Measurements from ENCODE around the gene ACSS1.

The ACSS1 gene

DNA sequence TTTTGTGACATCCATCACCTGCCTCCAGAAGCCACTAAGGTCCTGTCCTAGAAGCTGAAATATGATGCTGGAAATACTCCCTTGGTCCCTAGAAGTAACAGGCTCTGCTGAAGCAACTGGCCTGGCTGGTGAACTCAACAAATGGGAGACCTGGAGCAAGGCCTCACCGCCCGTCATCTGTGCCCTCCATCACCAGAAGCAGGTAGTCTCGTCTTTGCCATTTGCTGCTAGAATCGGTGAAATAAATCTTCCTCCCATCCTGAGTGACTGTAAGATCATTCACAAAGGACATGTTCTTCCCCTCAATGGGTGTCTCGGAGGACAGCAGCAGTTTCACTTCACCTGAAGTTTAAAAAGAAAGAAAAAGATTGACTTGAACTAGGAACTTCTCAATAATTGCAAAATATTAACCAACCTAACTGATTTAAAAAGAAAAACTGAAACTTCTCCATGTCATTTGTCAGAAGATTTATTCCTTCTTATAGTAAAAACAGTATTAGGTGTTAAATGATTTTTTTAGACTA, 87.8 kb downstream of the ACSS1 start:
- DNase-seq, result no peak

DNA sequence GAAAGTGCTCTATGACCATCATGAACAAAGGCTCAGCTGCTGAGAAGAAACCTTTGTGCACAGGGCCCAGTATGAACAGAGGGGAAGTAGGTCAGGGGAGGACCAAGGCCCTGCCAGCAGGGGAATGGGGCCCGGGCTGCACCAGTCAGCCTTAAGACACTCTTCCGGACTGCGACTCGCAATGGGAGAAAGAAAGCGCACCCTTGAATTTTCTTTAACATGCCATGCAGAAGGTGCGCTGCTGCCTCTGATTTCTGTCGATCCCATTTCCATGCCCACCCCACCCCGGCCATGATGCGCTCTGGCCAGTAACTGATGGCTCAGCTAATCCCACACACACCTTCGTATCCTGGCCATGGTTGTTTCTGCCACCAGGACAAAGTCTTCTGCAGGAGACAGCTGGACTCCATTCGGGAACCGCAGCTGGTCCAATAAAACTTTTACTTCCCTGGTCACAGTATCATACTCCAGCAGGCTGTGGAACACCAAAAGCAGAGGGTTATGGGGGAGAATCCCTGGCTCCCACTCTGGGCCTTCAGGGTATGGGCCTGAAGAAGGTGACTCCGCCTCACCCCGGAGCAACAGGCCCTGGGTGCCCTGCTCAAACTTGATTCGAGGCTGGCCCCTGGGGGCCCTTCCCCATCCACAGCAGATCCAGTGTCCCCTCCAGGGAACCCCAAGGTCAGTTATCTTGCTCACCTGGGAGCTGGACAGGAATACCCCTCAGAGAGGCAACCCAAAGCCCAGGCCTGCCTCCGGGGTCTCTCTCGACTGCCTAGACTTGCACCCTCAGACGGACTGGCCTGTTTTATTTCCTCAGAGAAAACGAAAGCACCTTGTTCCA, 88.5 kb downstream of the ACSS1 start:
- no peak for DNase-seq

DNA sequence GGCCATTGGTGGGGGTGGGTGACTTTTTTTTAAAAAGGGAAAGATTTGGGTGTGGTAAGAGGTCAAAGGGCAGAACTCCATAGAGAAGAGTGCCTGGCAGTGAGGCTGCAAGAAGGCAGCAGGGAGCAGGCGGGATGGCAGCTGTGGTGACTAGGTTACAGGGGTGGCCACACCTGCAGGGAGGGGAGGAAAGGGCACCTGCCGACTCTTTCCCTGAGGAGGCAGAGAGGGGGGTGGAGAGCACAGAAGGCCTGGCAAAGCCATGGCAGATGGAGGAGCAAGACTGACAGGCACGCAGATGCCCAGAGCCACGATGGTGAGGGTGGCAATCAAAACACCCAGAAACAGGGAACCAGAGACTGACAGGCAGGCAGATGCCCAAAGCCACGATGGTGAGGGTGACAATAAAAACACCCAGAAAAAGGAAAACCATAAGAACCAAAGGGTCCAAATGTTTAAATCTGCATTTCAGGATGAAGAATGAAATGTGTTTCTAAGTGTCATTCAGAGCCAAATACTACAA, 89.6 kb downstream of the ACSS1 start:
- no peak for DNase-seq

DNA sequence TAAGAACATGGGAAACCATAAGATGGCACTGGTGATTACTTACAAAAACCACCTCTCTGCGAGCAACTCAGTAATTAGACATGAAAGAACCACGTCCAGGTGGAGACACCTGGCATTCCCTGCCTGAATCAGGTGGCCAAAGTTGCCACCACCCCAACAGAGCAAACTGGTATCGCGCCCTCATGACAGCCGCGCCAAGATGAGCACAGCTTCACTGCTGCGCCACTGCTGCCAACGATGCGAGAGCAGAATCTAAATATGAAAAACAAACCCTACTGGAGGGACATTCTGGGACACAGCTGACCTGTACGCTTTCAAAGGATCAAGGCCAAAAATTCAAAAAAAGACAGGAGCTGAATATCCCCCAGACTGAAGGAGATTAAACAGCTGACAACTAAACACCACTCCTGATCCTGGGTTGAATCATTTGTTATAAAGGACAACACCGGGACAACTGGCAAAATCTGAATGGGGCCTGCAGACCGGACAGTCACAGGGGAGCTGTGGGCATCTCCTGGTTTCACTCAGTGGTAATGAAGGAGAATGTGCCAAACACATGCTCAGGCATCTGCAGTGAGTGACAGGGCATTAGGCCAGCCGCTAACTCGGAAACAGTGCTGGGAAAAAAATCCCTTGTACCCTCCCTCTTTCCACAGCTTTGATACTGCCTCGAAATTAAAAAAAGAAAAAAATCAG, 91.5 kb downstream of the ACSS1 start:
- no peak for DNase-seq

DNA sequence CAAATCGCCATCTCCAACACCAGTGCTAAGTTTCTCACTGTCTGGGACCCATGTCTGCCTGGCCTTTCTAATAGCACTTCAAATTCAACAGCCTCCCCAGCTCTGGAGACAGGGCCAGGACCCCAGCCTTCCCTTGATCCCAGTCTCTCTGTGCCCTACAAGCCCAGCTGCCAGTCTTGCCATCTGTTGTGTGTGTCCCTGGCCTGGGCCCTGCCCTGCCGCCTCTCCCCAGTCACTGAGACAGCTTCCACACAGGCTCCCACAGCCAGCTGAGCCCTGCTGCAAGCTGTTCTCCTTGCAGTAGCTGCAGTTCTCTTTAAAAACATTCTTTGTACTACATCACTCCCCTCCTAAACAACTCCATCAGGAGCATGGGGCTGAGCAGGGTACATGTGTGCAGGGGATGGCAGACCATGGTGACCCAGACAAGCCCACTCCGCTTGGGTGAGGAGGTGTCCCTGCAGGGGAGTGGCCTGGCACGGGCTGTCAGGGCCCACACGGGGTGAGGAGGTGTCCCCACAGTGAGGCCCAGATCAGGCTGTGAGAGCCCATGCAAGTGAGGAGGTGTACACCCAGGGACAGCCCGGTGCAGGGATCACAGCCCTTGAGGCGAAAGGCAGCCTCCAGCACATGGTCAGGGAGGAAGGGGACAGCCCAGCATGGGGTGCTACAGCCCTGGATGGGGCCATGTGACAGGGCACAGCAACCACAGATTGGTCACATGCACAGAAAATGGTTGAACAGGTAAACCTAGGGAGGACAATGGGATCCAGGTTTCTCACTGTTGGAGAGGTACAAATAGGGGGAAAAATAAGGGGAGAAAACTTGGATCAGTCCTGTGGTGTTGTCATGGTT, 92.6 kb downstream of the ACSS1 start:
- DNase-seq, result no peak

DNA sequence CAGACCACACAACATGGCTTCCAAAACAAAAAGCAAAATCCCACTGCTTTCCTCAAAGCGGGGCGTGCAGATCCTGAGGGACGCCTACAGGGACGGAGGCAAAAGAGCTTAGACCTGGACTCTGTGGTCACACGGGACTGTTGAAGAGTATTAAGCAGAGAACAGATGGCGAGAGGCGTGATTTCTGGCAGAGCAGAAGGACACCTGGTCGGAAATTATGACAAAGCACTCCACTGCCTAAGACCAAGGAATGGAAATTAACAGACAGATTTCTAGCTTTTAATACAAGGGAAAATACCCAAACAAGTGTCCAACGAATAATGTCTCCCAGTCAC, 93.5 kb downstream of the ACSS1 start:
- no peak for DNase-seq

DNA sequence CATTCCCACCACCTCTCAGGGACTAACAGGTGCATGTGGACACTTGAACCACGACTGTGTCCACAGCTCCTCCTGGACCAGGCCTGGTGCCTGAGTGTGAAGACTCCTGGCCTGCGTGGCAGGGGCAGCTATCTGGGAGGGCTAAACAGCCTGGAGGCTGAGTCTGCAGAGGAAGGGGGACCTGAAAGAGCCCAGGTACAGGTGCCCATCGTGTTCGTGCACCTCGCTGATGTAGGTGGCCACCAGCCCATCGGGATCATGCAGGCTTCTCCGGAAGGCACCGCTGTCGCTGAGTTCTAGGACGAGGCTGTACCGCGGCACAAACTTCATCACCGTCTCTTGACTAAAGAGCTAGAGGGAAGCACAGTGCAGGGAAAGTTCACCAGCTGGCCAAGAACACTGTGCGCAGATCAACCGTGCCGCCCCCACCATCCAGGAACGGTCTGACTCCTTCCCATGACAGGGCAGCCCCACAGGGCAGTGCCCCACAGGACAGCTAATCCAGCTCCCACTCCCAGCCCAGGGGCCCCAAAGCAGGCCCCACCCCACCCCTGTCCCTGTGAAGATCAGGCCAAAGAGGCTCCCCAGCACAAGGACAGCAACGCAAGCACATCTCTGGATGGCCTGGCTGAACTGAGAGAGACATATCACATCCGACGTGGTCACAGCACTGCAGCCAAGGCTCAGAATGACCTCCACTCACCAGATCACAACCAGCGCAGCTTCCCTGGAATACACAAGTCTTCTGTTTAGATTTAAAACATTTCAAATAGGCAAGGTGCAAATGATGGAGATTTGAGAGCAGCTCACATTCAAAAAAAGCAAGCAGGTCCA, 94.0 kb downstream of the ACSS1 start:
- no peak for DNase-seq

DNA sequence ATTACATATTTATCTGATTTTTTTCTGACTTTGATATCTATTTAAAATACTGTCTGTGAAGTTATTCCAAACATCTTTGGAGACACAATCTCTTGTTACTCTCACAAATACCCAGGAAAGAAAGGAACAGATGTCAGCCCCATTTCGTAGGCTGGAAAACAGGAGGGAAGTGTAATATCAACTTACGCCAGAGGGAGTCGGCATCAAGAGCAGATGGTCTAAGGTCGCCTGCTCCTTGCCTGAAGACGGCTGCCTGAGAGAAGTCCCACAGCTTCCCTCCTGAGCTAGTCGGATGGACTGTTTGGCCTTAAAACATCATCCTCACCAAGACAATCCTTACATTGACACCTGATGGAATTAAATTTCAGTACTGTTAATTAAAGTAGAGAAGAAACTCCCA, 95.4 kb downstream of the ACSS1 start:
- DNase-seq, result no peak

DNA sequence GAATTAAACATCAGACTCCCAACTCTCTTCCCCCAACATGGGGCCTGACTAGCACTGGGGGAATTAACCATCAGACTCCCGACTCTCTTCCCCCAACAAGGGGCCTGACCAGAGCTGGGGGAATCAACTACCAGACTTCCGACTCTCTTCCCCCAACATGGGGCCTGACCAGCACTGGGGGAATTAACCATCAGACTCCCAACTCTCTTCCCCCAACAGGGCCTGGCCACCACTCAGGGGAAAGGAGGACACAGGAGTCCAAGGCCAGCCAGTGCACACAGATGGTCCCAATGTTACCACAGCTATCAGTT, 95.8 kb downstream of the ACSS1 start:
- DNase-seq, result no peak

DNA sequence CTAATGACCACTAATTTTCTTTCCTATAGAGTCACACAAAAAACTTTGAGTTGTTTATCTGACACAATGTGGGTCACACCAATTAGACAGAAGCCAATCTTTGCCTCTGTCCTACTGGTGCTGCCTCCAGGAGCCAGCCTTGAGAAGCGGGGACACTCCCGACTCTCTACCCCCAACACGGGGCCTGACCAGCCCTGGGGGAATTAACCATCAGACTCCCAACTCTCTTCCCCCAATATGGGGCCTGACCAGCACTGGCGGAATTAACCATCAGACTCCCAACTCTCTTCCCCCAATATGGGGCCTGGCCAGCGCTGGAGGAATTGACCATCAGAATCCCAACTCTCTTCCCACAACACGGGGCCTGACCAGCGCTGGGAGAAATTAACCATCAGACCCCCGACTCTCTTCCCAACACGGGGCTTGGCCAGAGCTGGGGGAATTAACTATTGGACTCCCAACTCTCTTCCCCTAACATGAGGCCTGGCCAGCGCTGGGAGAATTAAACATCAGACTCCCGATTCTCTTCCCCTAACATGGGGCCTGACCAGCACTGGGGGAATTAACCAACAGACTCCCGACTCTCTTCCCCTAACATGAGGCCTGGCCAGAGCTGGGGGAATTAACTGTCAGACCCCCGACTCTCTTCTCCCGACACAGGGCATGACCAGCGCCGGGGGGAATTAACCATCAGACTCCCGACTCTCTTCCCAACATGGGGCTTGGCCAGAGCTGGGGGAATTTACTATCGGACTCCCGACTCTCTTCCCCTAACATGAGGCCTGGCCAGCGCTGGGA, 96.4 kb downstream of the ACSS1 start:
- DNase-seq, result no peak

DNA sequence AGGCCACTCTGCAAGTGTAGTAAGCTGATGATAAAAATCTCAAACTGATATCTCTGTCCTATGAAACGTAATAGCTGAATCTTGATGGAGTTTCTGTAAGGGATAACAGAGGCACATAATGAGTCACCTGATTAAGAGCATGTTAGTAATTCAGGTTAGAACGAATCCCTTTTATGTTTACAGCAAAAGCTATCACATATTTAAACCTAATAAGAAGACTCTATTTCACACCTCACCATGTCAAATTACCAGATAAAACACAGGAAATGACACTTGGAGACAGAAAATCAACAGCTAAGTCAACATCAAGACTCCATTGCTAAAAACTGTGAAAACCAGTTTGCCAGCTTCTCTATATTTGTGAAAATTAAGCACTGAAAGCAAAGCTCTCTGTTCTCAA, 97.1 kb downstream of the ACSS1 start:
- no peak for DNase-seq

DNA sequence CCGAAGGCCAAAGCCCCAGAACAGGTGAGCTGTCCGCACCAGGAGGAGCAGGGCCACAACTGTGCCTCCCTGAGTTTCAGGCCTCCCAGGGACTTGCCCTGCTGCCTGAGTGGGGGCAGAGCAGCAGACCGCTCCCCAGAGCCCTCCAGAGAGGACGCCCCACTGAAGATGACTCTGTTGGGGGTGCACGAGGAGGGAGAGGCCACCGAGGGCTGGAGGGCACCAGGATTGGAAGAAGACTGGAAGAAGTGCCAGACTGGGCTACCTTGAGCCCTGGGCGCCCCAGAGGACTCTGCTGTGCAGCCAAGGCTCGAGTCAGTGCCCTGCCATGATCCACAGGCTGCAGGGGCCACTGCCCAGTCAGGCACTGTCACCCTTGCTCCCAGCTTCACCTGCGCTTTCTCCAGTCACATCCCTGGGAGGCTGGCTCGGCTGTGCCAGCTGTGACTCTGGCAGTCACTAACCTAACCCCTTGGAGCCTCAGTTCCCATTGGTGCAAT, 97.6 kb downstream of the ACSS1 start:
- DNase-seq, result no peak

DNA sequence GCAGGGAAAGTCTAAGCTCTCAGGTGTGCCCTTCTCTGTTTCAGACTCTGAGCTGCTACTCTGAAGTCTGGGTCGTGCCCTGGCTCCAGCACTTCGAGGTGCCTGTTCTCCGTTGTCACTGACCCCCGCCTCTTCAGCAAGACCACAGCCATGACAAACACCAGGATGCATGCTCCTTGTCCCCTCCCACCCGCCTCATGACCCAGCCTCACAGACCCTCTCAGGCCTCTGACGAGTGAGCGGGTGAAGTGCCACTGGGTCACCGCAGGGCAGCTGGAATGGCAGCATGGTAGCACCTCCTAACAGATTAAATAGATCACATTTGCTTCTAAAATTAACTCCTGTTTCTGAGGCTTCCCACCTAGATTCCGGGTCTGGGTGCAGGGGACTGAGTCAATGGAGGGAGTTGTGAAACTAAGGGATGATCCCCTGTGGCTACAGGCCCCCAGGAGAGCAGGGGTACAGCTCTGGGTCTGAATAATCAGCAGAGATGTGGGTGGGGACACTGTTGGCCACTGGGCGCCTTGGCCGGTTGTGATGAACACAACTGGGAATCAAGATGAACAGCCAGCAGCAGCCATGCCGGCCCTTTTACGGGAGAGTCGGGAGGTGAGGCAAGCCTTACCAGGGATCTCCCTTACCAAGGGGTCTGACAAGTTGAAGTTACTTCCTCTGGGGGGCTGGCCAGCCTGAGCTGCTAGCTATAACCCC, 98.2 kb downstream of the ACSS1 start:
- no peak for DNase-seq

DNA sequence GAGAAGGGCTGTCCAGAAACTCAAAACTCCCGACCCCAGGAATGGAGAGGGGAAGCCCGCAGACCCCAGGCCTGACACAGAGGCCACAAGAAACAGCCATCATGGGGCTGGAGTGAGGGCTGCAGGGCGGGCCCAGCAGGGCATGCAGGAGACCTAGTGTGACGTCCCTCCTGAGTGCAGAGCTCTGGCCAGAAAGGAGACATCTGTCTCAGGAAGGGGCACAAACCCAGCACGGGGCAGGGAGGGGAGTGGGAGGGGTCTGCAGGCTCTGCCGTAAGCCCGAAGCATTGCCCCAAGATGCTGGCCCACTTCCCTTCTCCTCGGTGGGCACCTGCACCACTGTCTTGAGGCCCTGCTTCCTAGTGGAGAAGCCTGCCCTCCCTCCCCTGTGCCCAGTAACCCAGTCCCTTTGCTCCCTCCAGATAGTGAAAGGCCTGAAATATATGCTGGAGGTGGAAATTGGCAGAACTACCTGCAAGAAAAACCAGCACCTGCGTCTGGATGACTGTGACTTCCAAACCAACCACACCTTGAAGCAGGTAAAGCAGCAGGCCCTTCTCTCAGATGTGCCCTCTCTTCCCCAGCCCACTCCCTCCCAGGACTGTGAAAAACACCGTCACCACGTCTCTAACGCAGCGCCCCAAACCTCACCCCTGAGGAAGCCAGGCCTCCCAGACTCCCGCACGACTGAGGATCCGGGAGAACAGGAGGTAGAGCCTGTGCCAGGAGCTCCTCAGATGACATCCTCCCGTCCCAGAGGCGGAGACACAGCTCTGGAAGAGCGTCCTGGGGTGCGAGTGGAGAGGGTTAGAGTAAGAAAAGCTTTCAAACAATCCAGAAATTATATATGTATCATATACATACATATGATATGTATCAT, 99.2 kb downstream of the ACSS1 start:
- DNase-seq, result no peak

DNA sequence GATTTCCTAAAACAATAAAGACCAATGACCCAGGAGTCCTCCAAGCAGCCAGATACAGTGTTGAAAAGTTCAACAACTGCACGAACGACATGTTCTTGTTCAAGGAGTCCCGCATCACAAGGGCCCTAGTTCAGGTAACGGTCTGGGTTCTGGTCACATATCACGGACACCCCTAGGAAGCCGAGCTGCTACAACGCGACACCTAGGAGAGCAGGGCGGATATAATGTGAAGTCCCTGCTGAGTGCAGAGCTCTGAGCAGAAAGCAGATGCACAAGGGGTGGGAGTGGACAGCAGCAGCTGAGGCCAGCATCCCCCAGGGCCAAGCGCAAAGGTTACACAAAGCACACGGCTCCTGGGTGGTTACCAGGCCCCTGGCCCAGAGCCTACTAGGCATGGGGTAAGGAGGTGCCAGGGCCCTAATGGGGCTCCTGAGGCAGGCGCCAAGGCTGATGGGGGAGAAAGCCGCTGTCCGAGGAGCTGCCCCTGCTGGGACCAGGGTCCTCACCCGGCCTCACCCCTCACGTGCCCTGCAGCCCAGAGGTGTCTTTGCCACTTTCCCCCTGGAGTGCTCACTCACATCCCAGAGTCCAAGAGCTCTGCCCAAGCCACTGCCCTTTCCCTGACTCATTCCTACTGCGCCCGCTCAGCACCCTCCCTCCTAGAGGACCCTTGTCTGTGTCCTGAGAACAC, 100.5 kb downstream of the ACSS1 start:
- no peak for DNase-seq
